Endothelial cell of umbilical vein (primary cell): ENCODE results near the gene HSF2BP.

Source experiments
- POLR2A ChIP-seq: IDR thresholded peaks from 2 replicates; pipeline ENCODE4 v1.6.1; 2012; ENCODE audit warnings: low read depth, mild to moderate bottlenecking, control low read depth, low read length
- TF ChIP-seq, protein P1 (sequence below): IDR thresholded peaks from 2 replicates; pipeline ENCODE4 v1.6.1; 2011; ENCODE audit not compliant: insufficient read depth, insufficient read length
- TF ChIP-seq, protein P2 (sequence below), 2 donors: IDR thresholded peaks; 1 replicate in 1 of 2; 2 replicates in 1 of 2; pipeline ENCODE4 v1.5.1; 2011; ENCODE audit warnings: low read length in 2 of 2, mild to moderate bottlenecking in 2 of 2, moderate library complexity in 2 of 2, control low read depth in 1 of 2, inconsistent platforms in 1 of 2, low read depth in 1 of 2; ENCODE audit not compliant: insufficient read depth in 1 of 2; ENCODE audit errors: extremely low read depth in 1 of 2

GRCh38 chr21:43619344-43619743 is 39.9 kb downstream of the HSF2BP start:
- no peak for TF ChIP-seq POLR2A
- TF ChIP-seq, protein P1, sequence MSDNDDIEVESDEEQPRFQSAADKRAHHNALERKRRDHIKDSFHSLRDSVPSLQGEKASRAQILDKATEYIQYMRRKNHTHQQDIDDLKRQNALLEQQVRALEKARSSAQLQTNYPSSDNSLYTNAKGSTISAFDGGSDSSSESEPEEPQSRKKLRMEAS, result no peak
- TF ChIP-seq, protein P2, sequence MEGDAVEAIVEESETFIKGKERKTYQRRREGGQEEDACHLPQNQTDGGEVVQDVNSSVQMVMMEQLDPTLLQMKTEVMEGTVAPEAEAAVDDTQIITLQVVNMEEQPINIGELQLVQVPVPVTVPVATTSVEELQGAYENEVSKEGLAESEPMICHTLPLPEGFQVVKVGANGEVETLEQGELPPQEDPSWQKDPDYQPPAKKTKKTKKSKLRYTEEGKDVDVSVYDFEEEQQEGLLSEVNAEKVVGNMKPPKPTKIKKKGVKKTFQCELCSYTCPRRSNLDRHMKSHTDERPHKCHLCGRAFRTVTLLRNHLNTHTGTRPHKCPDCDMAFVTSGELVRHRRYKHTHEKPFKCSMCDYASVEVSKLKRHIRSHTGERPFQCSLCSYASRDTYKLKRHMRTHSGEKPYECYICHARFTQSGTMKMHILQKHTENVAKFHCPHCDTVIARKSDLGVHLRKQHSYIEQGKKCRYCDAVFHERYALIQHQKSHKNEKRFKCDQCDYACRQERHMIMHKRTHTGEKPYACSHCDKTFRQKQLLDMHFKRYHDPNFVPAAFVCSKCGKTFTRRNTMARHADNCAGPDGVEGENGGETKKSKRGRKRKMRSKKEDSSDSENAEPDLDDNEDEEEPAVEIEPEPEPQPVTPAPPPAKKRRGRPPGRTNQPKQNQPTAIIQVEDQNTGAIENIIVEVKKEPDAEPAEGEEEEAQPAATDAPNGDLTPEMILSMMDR (IDR thresholded peaks at IDR 0.05; ENCODE audit: extremely low read depth in 1 of 2, insufficient read depth in 1 of 2, low read depth in 1 of 2, low read length in 2 of 2), result no peak
